Stomach (tissue), 4 donors: ENCODE results near the gene SCGN.

Source experiments
- CTCF ChIP-seq, 7 experiments: fragments of 450-650 bp in 4 of 7; fragments of 200-600 bp in 3 of 7; sonication (generic) in 3 of 7; IDR thresholded peaks; one replicate each; pipeline ENCODE4 v1.5.1; 2016 to 2019; ENCODE audit warnings: antibody characterized with exemption in 7 of 7, control low read depth in 2 of 7, mild to moderate bottlenecking in 1 of 7
- POLR2A ChIP-seq, 4 donors: fragments of 450-650 bp; IDR thresholded peaks; one replicate each; pipeline ENCODE4 v1.6.1; 2016; ENCODE audit warnings: antibody characterized with exemption in 4 of 4, control low read depth in 2 of 4, mild to moderate bottlenecking in 1 of 4, moderate library complexity in 1 of 4

- TF ChIP-seq CTCF (IDR thresholded peaks at IDR 0.05): no peak
- TF ChIP-seq POLR2A (IDR thresholded peaks at IDR 0.05): no peak
These were observed 62.8 kb downstream of the SCGN start for GRCh38 chr6:25714765-25715164.
